Large intestine (tissue), 3 donors: ENCODE data around the gene ZXDB. TPM values are rescaled to one million over a fixed set of nuclear protein-coding genes. Genes with fewer than 3 reads are reported as not detected.
A peak's percentile ranks its signal among the peaks of the same experiment; 100 is the strongest.
"Not testable (repeated sequence)": the region's sequence is repeated elsewhere in the genome, so short reads cannot be mapped to it uniquely, and the experiment has no call there.

ENCODE experiments used
- DNase-seq, 2 donors: peaks; one replicate each; pipeline versions ENCODE4 v3.0.0 to v3.0.0-alpha.2; 2013
- H3K27ac ChIP-seq: one replicate; pipeline ENCODE4 v1.5.1; 2013; ENCODE audit warnings: low read length
- H3K27me3 ChIP-seq: 2 replicates; pipeline ENCODE4 v1.6.1; 2013; ENCODE audit warnings: low read length; ENCODE audit not compliant: control insufficient read depth, insufficient read depth
- H3K36me3 ChIP-seq: 2 replicates; pipeline ENCODE4 v1.6.1; 2013; ENCODE audit warnings: low read length; ENCODE audit not compliant: control insufficient read depth, insufficient read depth
- H3K4me1 ChIP-seq: one replicate; pipeline ENCODE4 v1.6.1; 2013; ENCODE audit warnings: low read length; ENCODE audit not compliant: control insufficient read depth, insufficient read depth
- H3K4me3 ChIP-seq: one replicate; pipeline ENCODE4 v1.5.1; 2013; ENCODE audit warnings: low read length
- H3K9me3 ChIP-seq: one replicate; pipeline ENCODE4 v1.6.1; 2013; ENCODE audit warnings: mild to moderate bottlenecking, low read depth, low read length, moderate library complexity; ENCODE audit not compliant: control insufficient read depth
- WGBS: methylation state at CpG from one replicate; pipeline ENCODE4 v1.1.5; 2013; ENCODE audit warnings: low lambda C conversion rate; ENCODE audit not compliant: insufficient coverage; 5-methylcytosine and 5-hydroxymethylcytosine counted together
- polyA plus RNA-seq: library from polyadenylated mRNA; unstranded; fragments of 120-200 nt; gene quantifications from one replicate; pipeline ENCODE4 v1.2.1, GENCODE V29; 2013

The ZXDB gene
- polyA plus RNA-seq, 1 donor, result 8.4 TPM

DNA sequence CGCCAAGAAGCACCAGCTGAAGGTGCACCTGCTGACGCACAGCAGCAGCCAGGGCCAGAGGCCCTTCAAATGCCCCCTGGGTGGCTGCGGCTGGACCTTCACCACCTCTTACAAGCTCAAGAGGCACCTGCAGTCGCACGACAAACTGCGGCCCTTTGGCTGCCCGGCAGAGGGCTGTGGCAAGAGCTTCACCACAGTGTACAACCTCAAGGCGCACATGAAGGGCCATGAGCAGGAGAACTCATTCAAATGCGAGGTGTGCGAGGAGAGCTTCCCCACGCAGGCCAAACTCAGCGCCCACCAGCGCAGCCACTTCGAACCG, 1.0 kb downstream of the ZXDB start:
- not testable (repeated sequence) for H3K9me3 ChIP-seq, H3K36me3 ChIP-seq, H3K4me1 ChIP-seq, H3K27me3 ChIP-seq
- Histone ChIP-seq H3K27ac (peak overlapping the region; percentile 51), H3K4me3 (peak overlapping the region; percentile 32)
- WGBS, result no CpG with 5 or more reads among the region's 15 CpGs
- DNase-seq, result peak in 1 of 2 donors; percentile 19

DNA sequence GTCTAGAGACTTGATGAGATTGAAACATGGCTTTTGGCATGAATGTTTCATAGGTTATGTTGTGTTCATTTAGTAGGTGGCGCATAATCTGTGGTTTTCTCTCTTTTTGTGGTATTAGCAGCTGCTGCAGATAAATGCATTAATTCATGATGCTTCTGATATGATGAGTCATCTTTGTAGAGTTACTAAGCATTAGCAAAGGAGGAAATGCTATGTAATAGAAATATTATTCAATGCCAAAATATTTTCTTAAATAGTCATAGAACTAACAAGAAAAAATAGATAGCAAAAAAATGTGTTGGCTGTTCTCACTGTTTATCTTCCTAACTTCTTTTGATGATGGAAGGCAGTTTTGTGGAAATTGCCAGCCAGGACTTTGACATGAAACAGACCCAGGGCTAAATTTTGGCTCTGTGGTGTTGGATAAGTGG, 3.6 kb downstream of the ZXDB start:
- Histone ChIP-seq H3K4me1 (no peaks in the 10 kb centered on the region), H3K27me3 (no peaks in the 10 kb centered on the region), H3K36me3 (no peaks in the 10 kb centered on the region), H3K4me3 (no peak overlapping the region), H3K27ac (no peak overlapping the region), H3K9me3 (no peaks in the 10 kb centered on the region)
- WGBS, result no CpG with 5 or more reads among the region's 1 CpG
- peak in 1 of 2 donors; percentile 1 for DNase-seq

DNA sequence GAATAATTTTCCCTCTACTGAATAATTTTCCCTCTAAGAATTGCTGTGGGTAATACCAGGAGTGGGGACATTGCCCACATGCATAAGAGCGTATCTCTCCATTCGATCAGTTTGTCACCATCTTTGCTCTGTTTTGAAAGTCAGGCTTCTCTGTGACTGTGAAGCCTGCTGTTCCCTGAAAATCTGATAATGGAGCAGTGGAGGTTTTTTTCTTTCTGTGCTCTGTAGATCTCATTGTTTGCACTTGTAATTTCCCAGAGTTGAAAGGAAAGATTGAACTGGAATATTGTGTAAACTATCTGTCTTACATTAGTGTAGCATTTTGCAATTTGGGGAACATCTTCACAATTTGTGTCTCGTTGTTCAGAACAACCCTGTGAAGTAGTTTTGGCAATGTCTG, 4.3 kb downstream of the ZXDB start:
- H3K27ac ChIP-seq, result no peak overlapping the region

DNA sequence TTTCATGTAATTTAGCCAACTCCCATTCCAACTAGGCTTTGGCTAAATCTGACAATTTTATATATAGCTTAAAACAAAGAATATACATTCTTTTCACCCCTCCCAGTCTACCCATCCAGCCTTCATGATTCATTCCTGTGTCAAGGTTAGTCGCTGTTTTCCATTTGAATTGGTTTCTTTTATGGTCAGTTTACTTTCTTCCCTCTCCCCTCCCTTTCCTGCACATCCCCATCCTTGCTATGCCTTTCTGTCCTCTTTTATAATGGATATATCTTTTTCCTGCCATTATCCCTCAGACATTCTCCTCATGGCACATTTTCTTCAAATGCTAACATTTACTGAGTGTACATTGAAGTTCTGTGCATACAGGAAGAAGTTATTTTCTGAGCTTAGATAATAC, 4.7 kb downstream of the ZXDB start:
- 17% methylated on average over 1 of the region's 1 CpG for WGBS
- H3K27ac ChIP-seq, result no peak overlapping the region

More for the DNA sequence above, 4.3 kb downstream of the ZXDB start:
- Histone ChIP-seq H3K36me3 (no peaks in the 10 kb centered on the region), H3K4me1 (no peaks in the 10 kb centered on the region), H3K27me3 (no peaks in the 10 kb centered on the region), H3K9me3 (no peaks in the 10 kb centered on the region), H3K4me3 (no peak overlapping the region)
- WGBS, result no CpG with 5 or more reads among the region's 3 CpGs
- DNase-seq, result peak in 1 of 2 donors; percentile 0

DNA sequence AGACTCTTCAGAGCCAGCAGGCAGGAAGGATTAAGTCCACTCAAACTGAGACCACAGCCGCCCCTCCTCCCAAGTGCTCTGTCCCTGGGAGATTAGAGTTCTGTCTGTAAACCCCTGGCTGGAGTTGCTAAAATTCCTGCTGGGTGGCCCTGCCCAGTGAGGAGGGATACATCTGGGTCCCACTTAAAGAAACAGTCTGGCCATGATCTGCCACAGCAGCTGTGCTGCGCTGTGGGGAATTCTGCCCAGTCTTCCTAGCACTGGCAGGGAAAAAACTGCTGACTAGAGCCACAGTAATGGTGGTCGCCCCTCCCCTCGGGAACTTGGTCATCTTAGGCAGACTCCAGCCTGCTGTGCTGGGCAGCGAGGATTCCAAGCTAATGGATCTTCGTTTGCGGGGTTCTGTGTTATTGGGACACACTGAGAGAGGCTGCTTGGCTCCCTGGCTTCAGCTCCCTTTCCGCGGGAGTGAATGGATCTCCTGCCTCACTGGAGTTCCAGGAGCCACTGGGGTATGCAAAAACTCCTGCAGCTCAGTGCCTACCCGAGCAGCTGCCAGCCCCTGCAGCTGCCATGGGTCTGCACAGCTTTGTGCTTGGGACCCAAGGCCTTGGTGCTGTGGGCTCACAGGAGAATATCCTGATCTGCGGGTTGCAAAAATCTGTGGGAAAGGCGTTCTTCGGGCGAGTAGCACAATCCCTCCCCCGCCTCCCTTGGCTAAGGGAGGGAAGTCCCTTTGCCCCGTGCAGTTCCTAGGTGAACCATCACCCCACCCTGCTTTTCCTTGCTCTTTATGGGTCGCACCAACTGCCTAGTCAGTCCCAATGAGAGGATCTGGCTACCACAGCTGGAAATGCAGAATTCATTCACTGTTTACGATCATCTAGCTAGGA, 15.7 kb downstream of the ZXDB start:
- DNase-seq, result peak in 1 of 2 donors; percentile 1
- no peak overlapping the region for H3K27ac ChIP-seq
- no peaks in the 10 kb centered on the region for H3K4me1 ChIP-seq
- H3K27me3 ChIP-seq, result no peaks in the 10 kb centered on the region
- no peak overlapping the region for H3K4me3 ChIP-seq
- no peaks in the 10 kb centered on the region for H3K9me3 ChIP-seq
- no peaks in the 10 kb centered on the region for H3K36me3 ChIP-seq
- no CpG with 5 or more reads among the region's 18 CpGs for WGBS

More for the DNA sequence above, 4.7 kb downstream of the ZXDB start:
- no peak for DNase-seq
- H3K4me1 ChIP-seq, result no peaks in the 10 kb centered on the region
- H3K4me3 ChIP-seq, result no peak overlapping the region
- no peaks in the 10 kb centered on the region for H3K36me3 ChIP-seq
- H3K9me3 ChIP-seq, result no peaks in the 10 kb centered on the region
- H3K27me3 ChIP-seq, result no peaks in the 10 kb centered on the region

DNA sequence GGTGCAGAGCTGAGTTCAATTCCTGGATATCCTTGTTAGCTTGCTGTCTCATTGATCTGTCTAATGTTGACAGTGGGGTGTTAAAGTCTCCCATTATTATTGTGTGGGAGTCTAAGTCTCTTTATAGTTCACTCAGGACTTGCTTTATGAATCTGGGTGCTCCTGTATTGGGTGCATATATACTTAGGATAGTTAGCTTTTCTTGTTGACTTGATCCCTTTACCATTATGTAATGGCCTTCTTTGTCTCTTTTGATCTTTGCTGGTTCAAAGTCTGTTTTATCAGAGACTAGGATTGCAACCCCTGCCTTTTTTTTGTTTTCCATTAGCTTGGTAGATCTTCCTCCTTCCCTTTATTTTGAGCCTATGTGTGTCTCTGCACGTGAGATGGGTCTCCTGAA, 21.5 kb downstream of the ZXDB start:
- H3K9me3 ChIP-seq, H3K27me3 ChIP-seq, DNase-seq, H3K4me3 ChIP-seq, H3K27ac ChIP-seq, H3K36me3 ChIP-seq, H3K4me1 ChIP-seq: not testable (repeated sequence)
- no CpG with 5 or more reads among the region's 1 CpG for WGBS

DNA sequence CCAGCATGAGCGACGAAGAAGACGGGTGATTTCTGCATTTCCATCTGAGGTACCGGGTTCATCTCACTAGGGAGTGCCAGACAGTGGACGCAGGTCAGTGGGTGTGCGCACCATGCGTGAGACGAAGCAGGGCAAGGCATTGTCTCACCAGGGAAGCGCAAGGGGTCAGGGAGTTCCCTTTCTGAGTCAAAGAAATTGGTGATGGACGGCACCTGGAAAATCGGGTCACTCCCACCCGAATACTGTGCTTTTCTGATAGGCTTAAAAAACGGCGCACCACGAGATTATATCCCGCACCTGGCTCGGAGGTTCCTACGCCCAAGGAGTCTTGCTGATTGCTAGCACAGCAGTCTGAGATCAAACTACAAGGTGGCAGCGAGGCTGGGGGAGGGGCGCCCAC, 37.6 kb downstream of the ZXDB start:
- H3K27ac ChIP-seq, H3K36me3 ChIP-seq, H3K27me3 ChIP-seq, H3K4me3 ChIP-seq, DNase-seq, H3K4me1 ChIP-seq, H3K9me3 ChIP-seq: not testable (repeated sequence)
- no CpG with 5 or more reads among the region's 20 CpGs for WGBS

DNA sequence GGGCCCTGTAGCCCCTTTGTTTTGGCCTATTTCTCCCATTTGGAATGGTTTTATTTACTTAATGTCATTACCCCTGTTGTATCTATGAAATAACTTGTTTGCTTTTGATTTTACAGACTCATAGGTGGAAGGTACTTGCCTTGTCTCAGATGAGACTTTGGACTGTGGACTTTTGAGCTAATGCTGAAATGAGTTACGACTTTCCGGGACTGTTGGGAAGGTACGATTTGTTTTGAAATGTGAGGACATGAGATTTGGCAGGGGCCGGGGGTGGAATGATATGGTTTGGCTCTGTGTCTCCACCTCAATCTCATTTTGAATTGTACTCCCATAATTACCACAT, 48.8 kb downstream of the ZXDB start:
- H3K9me3 ChIP-seq, result no peaks in the 10 kb centered on the region
- no peak overlapping the region for H3K4me3 ChIP-seq
- H3K36me3 ChIP-seq, result no peaks in the 10 kb centered on the region
- DNase-seq, result no peak
- no peaks in the 10 kb centered on the region for H3K27me3 ChIP-seq
- no peak overlapping the region for H3K27ac ChIP-seq
- no peaks in the 10 kb centered on the region for H3K4me1 ChIP-seq
- whole genome bisulfite sequencing, result no CpG with 5 or more reads among the region's 4 CpGs

DNA sequence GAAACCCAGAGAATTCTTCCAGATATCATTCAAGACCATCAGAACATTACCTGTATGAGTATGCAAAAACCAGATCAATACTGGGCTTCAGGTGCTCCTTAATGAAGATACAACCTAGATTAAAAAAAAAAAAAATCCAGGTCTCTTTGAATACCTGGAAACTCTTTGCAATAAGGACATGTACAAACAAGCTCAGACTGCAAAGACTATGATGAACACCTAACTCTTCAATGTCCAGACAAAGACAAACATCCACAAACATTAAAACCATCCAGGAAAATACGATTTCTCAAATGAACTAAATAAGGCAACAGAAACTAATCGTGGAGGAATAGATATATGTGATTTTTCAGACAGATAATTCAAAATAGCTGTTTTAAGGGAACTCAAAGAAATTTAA, 49.5 kb downstream of the ZXDB start:
- H3K9me3 ChIP-seq, result no peaks in the 10 kb centered on the region
- no peaks in the 10 kb centered on the region for H3K36me3 ChIP-seq
- no peak for DNase-seq
- no peak overlapping the region for H3K4me3 ChIP-seq
- no peak overlapping the region for H3K27ac ChIP-seq
- no peaks in the 10 kb centered on the region for H3K27me3 ChIP-seq
- 80% methylated on average over 1 of the region's 2 CpGs for WGBS
- no peaks in the 10 kb centered on the region for H3K4me1 ChIP-seq

DNA sequence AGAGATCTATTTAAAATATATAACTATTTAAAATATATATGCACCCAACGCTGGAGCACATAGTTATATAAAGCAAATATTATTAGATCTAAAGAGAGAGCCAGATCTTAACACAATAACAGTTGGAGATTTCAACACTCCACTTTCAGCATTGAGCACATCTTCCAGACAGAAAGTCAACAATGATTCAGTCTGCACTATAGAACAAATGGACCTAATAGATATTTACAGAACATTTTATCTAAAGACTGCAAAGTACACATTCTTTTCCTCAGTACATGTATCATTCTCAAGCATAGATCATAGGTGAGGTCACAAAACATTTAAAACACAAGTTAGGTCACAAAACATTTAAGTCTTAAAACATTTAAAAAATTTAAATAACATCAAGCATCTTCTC, 51.9 kb downstream of the ZXDB start:
- no peaks in the 10 kb centered on the region for H3K27me3 ChIP-seq
- WGBS, result no CpG with 5 or more reads among the region's 1 CpG
- no peaks in the 10 kb centered on the region for H3K36me3 ChIP-seq
- DNase-seq, result no peak
- no peaks in the 10 kb centered on the region for H3K4me1 ChIP-seq
- H3K27ac ChIP-seq, result no peak overlapping the region
- H3K9me3 ChIP-seq, result no peaks in the 10 kb centered on the region
- no peak overlapping the region for H3K4me3 ChIP-seq

DNA sequence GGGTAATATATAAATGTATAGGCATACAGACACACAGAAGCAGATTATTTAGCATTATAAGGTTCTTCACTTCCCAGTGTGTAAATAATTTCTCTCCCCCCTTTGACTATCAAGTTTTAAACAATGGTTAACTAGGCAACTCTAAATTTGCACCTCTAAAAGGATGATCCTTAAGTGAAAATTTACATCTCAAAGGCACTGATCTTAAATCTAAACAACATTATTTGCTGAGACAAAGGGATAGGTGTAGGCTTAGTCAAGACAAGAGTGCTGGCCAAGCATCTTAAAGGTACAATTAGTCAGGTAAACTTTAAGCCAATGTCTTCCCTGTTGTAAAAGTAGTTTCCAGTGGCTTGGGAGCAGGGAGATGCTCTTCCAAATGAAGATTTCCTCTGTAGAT, 55.2 kb downstream of the ZXDB start:
- H3K36me3 ChIP-seq, result no peaks in the 10 kb centered on the region

More for the DNA sequence above, 55.2 kb downstream of the ZXDB start:
- H3K4me1 ChIP-seq, result no peaks in the 10 kb centered on the region
- DNase-seq, result no peak
- no peaks in the 10 kb centered on the region for H3K9me3 ChIP-seq
- H3K27me3 ChIP-seq, result no peaks in the 10 kb centered on the region
- no peak overlapping the region for H3K27ac ChIP-seq
- H3K4me3 ChIP-seq, result no peak overlapping the region
